ENCODE data around the gene SPSB1.

- TF ChIP-seq CTCF (conservative IDR thresholded peaks at IDR 0.05) (no peak), EZH2 (IDR thresholded peaks at IDR 0.05; ENCODE audit: low read depth) (no peak)
These were observed 101.3 kb downstream of the SPSB1 start for GRCh38 chr1:9394010-9394409.
